H1 (cell line): Measurements from ENCODE around the gene DDX42. TPM values are rescaled to one million over a fixed set of nuclear protein-coding genes. Genes with fewer than 3 reads are reported as not detected.

ENCODE experiments used
- PHF8 ChIP-seq: fragments of 200-600 bp; sonication (generic); conservative IDR thresholded peaks from 2 replicates; pipeline ENCODE4 v1.7.1; 2012; ENCODE audit warnings: low read depth, mild to moderate bottlenecking, inconsistent platforms, low read length, moderate library complexity
- RFX5 ChIP-seq: IDR thresholded peaks from 2 replicates; pipeline ENCODE4 v1.6.1; 2011; ENCODE audit warnings: low read depth, low read length, improper control_type of control experiment, borderline replicate concordance
- polyA plus RNA-seq, 7 experiments: library from polyadenylated mRNA; depleted of rRNA in 3 of 7; stranded (reverse) in 5 of 7; unstranded in 2 of 7; fragments of >200 nt in 5 of 7; fragments of 200-250 nt in 2 of 7; gene quantifications; 1 replicate in 5 of 7; 2 replicates in 1 of 7; 4 replicates in 1 of 7; pipeline versions ENCODE4 v1.2.1 to v1.2.3, GENCODE V29; 2011 to 2013; ENCODE audit warnings: missing spikeins in 2 of 7, mixed read lengths in 2 of 7
- total RNA-seq: library from RNA; stranded (reverse); fragmentation: NEBNext Ultra II Directional; extraction: Animal tissue kit (Norgen Biotek cat#: 25700); gene quantifications from 2 replicates; pipeline ENCODE4 v1.2.1, GENCODE V29; 2021

The DDX42 gene
- total and polyA plus RNA-seq, 2 of the 8 experiments (the other 6 are each of a cell fraction or from before 2014, with no cell fraction given) = 40.6 to 114 TPM

DNA sequence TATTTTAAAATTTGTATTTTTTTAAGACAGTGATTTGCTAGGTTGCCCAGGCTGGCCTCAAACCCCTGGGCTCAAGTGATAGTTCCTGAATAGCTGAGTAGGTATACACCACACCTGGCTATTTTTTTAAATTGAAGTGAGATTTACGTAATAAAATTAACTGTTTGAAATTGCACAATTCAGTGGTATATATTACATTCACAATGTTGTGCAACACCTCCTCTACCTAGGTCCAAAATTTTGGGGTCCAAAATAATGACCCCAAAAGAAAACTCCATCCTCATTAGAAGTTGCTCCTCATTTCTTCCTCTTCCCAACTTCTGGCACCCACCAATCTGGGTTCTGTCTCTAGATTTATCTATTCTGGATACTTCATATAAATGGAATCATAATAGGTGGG is 71.5 kb downstream of the DDX42 start (continued):
- TF ChIP-seq RFX5 (no peak), PHF8 (no peak)
